GM23248 (cell line): ENCODE measurements around the gene CTSE. TPM values are rescaled to one million over a fixed set of nuclear protein-coding genes. Genes with fewer than 3 reads are reported as not detected.
"Not testable (repeated sequence)": the region's sequence is repeated elsewhere in the genome, so short reads cannot be mapped to it uniquely, and the experiment has no call there.

Experiments used
- DNase-seq: peaks from one replicate; pipeline ENCODE4 v3.0.0-alpha.2; 2015
- H2AFZ ChIP-seq: fragments of 200-600 bp; sonication (generic); 2 replicates; pipeline ENCODE4 v1.6.1; 2016; ENCODE audit warnings: antibody characterized with exemption
- H3F3A ChIP-seq: fragments of 200-600 bp; sonication (generic); 2 replicates; pipeline ENCODE4 v1.6.1; 2016; ENCODE audit warnings: mild to moderate bottlenecking, antibody characterized with exemption, mixed run types; ENCODE audit not compliant: insufficient read depth
- H3K27ac ChIP-seq: fragments of 200-600 bp; sonication (generic); 2 replicates; pipeline ENCODE4 v1.5.1; 2016; ENCODE audit warnings: mild to moderate bottlenecking
- H3K27me3 ChIP-seq: fragments of 200-600 bp; sonication (generic); replicated peaks from 2 replicates; pipeline ENCODE4 v1.6.1; 2016; ENCODE audit warnings: mild to moderate bottlenecking; ENCODE audit not compliant: insufficient read depth
- H3K36me3 ChIP-seq: fragments of 200-600 bp; sonication (generic); 2 replicates; pipeline ENCODE4 v1.6.1; 2016; ENCODE audit warnings: low read depth, mild to moderate bottlenecking
- H3K4me1 ChIP-seq: fragments of 200-600 bp; sonication (generic); 2 replicates; pipeline ENCODE4 v1.6.1; 2016; ENCODE audit warnings: mild to moderate bottlenecking; ENCODE audit not compliant: insufficient read depth
- H3K4me2 ChIP-seq: fragments of 200-600 bp; sonication (generic); one replicate; pipeline ENCODE4 v1.6.1; 2016; ENCODE audit warnings: mild to moderate bottlenecking; ENCODE audit not compliant: unreplicated experiment
- H3K4me3 ChIP-seq: fragments of 200-600 bp; sonication (generic); 2 replicates; pipeline ENCODE4 v1.5.1; 2016; ENCODE audit warnings: mild to moderate bottlenecking
- H3K79me2 ChIP-seq: fragments of 200-600 bp; sonication (generic); 2 replicates; pipeline ENCODE4 v1.6.1; 2016; ENCODE audit warnings: mild to moderate bottlenecking; ENCODE audit not compliant: insufficient read depth
- H3K9ac ChIP-seq: fragments of 200-600 bp; sonication (generic); 2 replicates; pipeline ENCODE4 v1.6.1; 2016; ENCODE audit warnings: mild to moderate bottlenecking
- H3K9me2 ChIP-seq: fragments of 200-600 bp; sonication (generic); 2 replicates; pipeline ENCODE4 v1.6.1; 2016; ENCODE audit warnings: mixed run types, mild to moderate bottlenecking, moderate library complexity; ENCODE audit not compliant: insufficient read depth
- H3K9me3 ChIP-seq: fragments of 200-600 bp; sonication (generic); one replicate; pipeline ENCODE4 v1.6.1; 2017; ENCODE audit warnings: low read depth
- H4K20me1 ChIP-seq: fragments of 200-600 bp; sonication (generic); 2 replicates; pipeline ENCODE4 v1.6.0; 2016; ENCODE audit not compliant: insufficient read depth
- EZH2 ChIP-seq: fragments of 200-600 bp; sonication (generic); IDR thresholded peaks from 2 replicates; pipeline ENCODE4 v1.6.1; 2018; ENCODE audit warnings: antibody characterized with exemption, mild to moderate bottlenecking; ENCODE audit not compliant: insufficient read depth, poor library complexity, severe bottlenecking
- EZH2phosphoT487 ChIP-seq: fragments of 200-600 bp; sonication (generic); IDR thresholded peaks from 2 replicates; pipeline ENCODE4 v1.6.1; 2018; ENCODE audit warnings: antibody characterized with exemption, moderate library complexity, mild to moderate bottlenecking, low read depth; ENCODE audit not compliant: insufficient read depth
- WGBS, 2 experiments: methylation state at CpG; one replicate each; pipeline ENCODE4 v1.1.6; 2015 to 2017; ENCODE audit warnings: low lambda C conversion rate in 2 of 2, low coverage in 1 of 2; ENCODE audit errors: missing lambda C conversion rate in 2 of 2; 5-methylcytosine and 5-hydroxymethylcytosine counted together
- in situ Hi-C: fragments of 300-500 bp; cut with MboI; formaldehyde crosslinking; loops from 2 replicates; pipeline ENCODE4 v1.15.0; 2020
- polyA plus RNA-seq: library from polyadenylated mRNA; unstranded; fragments of >200 nt; fragmentation: Nextera tagmentation; extraction: Ambion mirVana; gene quantifications from 2 replicates; pipeline ENCODE4 v1.2.1, GENCODE V29; 2016
- total RNA-seq: library from RNA; depleted of rRNA; stranded (reverse); fragments of >200 nt; shearing (Covaris generic); gene quantifications from 2 replicates; pipeline ENCODE4 v1.2.3, GENCODE V29; 2014

The CTSE gene
- total and polyA plus RNA-seq, 2 experiments from 2014 or later = not detected

- WGBS, 2 experiments = 80 to 81% methylated on average over 17 of the region's 17 CpGs
- H3K27me3 ChIP-seq = peaks cover 22% of the 10 kb centered on the region; the same call in 1 of the 2 replicates
- H3K4me3 ChIP-seq, H3K4me1 ChIP-seq, DNase-seq, H4K20me1 ChIP-seq, H3K9me2 ChIP-seq, H3K79me2 ChIP-seq, in situ Hi-C loops, H2AFZ ChIP-seq, H3K9me3 ChIP-seq, H3K9ac ChIP-seq, H3F3A ChIP-seq, H3K27ac ChIP-seq, H3K4me2 ChIP-seq, H3K36me3 ChIP-seq: not testable (repeated sequence)
Measured at GRCh38 chr1:206052919-206053610, 29.4 kb upstream of the CTSE start, which contains the start of gene RHEX. Gene RHEX (plus strand): TSS chr1:206053173. CDS start chr1:206097829, 44,656 bp downstream.

DNA sequence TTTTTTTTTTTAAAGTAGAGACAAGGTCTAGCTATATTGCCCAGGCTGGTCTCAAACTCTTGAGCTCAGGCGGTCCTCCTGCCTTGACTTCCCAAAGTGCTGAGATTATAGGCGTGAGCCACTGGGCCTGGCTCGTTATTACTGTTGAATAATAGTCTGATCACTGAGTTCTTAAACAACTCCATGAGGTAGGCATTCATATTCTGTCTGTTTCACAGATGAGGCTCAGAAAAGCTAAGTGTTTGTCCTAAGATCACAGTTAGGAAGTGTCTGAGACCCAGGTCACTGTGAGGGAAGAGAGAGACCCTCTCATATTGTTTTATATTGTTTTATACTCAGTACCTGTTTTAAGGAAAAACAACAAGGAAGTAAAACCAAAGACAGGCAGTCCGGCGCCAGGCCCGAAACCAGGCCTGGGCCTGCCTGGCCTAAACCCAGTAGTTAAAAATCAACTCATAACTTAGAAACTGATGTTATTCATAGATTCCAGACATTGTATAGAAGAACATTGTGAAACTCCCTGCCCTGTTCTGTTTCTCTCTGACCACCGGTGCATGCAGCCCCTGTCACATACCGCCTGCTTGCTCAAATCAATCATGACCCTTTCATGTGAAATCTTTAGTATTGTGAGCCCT lies 28.7 kb upstream of the CTSE start:
- H3K4me1 ChIP-seq, H4K20me1 ChIP-seq, H3K36me3 ChIP-seq, H3K9ac ChIP-seq, H3K9me2 ChIP-seq, DNase-seq, H3K4me2 ChIP-seq, H3K9me3 ChIP-seq, H3F3A ChIP-seq, H3K79me2 ChIP-seq, H3K4me3 ChIP-seq, H3K27ac ChIP-seq, H2AFZ ChIP-seq, in situ Hi-C loops: not testable (repeated sequence)
- H3K27me3 ChIP-seq = peaks cover 28% of the 10 kb centered on the region
- 89% methylated on average over 6 of the region's 8 CpGs for WGBS, 2 experiments

DNA sequence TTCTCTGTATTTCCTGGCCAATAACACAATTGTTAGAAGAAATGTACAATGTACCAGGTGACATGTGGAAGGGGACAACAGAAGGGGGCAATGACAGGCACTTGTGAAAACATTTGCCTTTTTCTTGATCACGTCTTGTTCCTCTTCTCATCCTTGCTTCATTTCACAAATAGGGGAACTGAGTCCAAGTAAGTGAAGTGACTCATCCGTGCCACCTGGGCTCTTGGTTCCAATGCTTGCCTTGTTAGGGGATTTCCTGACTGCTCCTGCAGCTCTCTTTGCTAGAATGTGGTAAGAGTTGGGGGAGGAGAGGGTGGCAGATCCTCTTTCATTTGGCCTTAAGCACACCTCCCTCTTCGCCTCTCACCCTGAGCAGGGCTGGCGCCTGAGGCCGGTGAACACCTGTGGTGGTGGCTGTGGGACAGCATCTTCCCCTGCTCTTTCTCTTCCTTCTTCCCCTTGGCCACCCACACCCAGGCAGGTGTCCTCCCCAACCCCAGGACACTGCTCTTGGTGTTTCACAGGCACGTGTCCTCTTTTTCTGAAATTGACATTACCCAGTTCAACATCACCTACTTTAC lies 27.1 kb upstream of the CTSE start:
- H4K20me1 ChIP-seq = no peaks in the 10 kb centered on the region
- no peak overlapping the region for H3K9ac ChIP-seq
- no peak overlapping the region for H3K27ac ChIP-seq
- DNase-seq = no peak
- WGBS, 2 experiments = 79 to 82% methylated on average over 6 of the region's 6 CpGs
- no peaks in the 10 kb centered on the region for H3K36me3 ChIP-seq
- no peaks in the 10 kb centered on the region for H3K79me2 ChIP-seq
- H3K4me3 ChIP-seq = no peak overlapping the region
- TF ChIP-seq EZH2 (no peak), EZH2phosphoT487 (no peak)
- H3K4me1 ChIP-seq = no peaks in the 10 kb centered on the region
- no peaks in the 10 kb centered on the region for H3F3A ChIP-seq
- H3K27me3 ChIP-seq = peaks cover 27% of the 10 kb centered on the region
- no peaks in the 10 kb centered on the region for H3K9me2 ChIP-seq
- H2AFZ ChIP-seq = no peak overlapping the region
- no peak overlapping the region for H3K4me2 ChIP-seq
- in situ Hi-C loops = no loop called here
- no peaks in the 10 kb centered on the region for H3K9me3 ChIP-seq

DNA sequence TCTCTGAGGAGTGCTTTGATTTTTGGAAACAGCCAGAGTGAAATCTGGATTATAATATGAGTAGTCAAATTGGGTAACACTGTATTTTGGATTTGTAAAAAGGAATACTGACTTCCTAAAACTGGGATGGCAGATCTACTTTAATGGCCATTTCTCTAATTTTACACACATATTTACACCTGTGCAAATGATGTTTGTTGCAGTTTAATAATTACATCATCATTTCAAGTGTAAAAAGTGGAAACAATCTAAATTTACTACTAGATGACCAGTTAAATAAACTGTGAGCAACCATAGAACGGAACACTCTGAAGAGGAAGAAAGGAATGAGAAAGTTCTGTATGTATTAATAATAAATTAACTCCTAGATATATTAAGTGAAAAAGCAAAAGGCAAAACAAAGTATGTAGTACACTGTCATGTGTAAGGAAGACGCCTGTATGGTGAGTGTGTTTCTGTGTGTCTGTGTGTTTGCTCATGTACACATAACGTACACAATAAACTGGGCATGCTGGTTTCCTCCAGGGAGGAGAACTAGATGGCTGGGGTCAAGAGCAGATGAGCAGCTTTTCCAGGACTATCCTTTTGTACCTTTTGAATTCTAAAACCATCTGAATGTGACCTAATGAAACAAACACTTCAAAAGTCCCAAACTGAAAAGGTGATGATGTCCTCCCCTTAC lies 26.4 kb upstream of the CTSE start:
- Histone ChIP-seq H3K27ac (no peak overlapping the region), H3K4me1 (no peaks in the 10 kb centered on the region), H3K79me2 (no peaks in the 10 kb centered on the region), H3K27me3 (peaks cover 27% of the 10 kb centered on the region), H3K9me3 (no peaks in the 10 kb centered on the region), H3K9ac (no peak overlapping the region), H3K4me2 (no peak overlapping the region), H4K20me1 (no peaks in the 10 kb centered on the region), H3K36me3 (no peaks in the 10 kb centered on the region), H3K9me2 (no peaks in the 10 kb centered on the region), H3K4me3 (no peak overlapping the region), H2AFZ (no peak overlapping the region), H3F3A (no peaks in the 10 kb centered on the region)
- no peak for DNase-seq
- TF ChIP-seq EZH2phosphoT487 (no peak), EZH2 (no peak)
- 64 to 70% methylated on average over 3 of the region's 3 CpGs for WGBS, 2 experiments
- in situ Hi-C loops = no loop called here
